ENCODE measurements around the gene SUSD6.

DNA sequence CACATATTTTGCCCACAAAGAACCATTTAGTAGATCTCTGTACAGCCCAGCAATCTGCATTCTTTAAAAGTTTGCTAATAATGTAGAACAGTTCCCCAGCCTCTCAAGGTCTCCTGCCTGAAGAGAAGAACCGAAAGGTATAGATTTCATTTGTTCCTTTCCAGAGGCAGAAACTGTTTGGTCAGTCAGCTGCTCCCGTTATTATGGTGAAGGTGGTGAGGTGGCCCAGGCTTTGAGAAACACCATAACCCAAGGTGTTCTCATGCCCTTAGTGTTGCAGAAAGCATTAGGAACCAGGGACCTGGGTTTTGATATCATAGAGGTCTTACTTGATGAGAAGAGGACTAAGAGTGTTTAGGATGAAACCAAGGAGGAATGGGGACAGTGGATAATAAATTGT lies 65.3 kb downstream of the SUSD6 start:
- no peak for TF ChIP-seq POLR2A (IDR thresholded peaks at IDR 0.05; ENCODE audit: low read depth, low read length)
- no peak for TF ChIP-seq POLR2AphosphoS5 (IDR thresholded peaks at IDR 0.05; ENCODE audit: low read depth, low read length)
